Fibroblast of pulmonary artery (primary cell): Measurements from ENCODE around the gene HACD2.

Experiments
- DNase-seq: peaks from one replicate; pipeline ENCODE4 v3.0.0-alpha.2; 2010; ENCODE audit warnings: low read depth
- H3K4me3 ChIP-seq: replicated peaks from 2 replicates; pipeline ENCODE4 v1.5.1; 2011; ENCODE audit warnings: low read depth, mild to moderate bottlenecking, control low read depth, low read length, moderate library complexity
- CTCF ChIP-seq: IDR thresholded peaks from 2 replicates; pipeline ENCODE4 v1.5.1; 2011; ENCODE audit warnings: mild to moderate bottlenecking, control low read depth, low read length, inconsistent platforms; ENCODE audit errors: missing control alignments

HACD2 gene

DNA sequence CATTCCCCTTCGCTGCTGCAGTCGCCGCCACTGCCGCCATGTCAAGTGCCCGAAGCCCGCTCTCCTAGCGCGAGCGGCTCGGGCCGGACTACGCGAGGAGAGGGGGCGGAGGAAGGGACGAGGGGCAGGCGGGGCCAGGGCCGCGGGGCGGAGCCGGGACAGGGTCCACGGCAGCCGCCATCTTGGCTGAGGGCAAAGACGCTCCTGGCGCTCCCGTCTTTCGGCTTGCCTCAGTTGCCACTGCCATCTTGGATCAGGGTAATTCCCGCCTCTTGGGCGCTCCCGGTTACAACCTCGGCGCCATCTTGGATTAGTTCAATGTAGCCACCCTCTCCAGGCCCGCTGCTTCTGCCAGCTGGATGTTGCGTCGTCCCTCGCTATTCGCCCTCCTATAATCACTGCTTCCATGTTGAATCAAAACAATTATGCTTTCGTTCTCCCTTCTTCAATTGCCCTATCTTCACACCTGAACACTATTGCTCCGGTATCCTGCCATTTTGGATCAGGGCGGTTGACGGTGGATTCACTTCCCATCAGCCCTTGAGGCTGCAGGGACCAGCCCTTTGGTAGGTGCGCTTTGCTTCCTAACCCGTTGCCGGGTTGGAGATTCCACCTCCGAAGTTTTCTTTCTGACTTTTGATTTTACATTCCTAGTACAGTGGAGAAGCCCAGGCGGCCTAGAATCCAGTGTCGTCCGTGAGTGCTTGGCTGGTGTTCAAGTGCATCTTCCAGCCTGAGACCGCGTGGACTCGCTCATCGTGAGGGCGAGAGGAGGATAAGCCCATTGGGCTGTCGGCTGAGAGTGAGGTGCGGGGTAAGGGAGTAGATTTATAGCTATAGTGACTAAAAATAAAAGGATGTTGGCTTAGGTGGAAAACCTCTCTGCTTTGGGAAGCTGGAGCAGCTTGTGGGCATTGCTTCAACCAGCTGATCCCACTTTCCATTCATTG, at the start of gene HACD2:
HACD2 (minus strand) TSS at position 66 of the 950 bp plus-strand sequence; CDS start at position 40, 26 bp downstream.
- peak; percentile 98 for DNase-seq
- H3K4me3 ChIP-seq: peak within 1 kb of the TSS; percentile 96
- TF ChIP-seq CTCF: no peak

DNA sequence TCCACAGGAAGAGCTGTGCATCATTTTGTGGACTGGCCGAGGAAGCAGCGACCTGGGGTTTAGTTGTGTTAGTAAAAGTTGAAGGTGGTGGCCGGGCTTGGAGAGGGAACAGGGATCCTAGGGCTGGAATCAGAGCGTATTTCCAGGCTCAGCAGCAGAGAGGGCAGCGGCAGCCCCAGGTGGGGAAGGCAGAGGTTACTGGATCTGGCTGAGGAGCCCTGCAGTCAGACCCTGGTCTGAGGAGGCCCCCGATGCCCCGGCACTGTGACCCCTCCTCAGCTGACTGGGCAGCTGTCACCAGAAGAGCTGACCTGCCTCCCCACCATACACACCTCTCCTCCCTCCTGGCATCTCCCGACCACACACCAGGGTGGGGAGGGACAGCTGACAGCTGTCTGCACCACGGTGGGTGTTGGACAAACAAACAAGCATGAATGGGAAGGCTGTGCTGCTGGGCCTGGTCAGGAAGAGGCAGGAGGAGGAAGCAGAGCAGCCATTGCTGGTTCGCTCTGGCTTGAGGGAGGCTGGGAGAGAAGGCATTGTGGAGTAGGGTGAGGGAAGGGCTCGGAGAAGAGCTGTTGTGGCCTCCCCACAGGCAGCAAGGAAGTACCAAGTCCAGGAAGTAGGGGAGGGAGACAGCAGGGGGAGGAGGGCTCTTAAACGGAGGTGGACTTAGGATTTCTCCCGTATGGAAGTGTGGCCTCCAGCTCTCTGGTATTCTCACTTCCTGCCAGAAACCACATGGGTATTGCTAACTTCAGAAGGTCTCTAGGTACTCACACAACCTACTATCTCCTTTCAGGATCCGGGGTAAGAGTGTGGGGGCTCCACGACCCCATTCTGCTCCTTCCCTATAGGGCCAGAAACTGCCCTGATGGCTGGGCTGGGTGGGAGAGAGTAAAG, 49.5 kb upstream of the HACD2 start:
- DNase-seq: no peak
- TF ChIP-seq CTCF: no peak
- no peak overlapping the region for H3K4me3 ChIP-seq

DNA sequence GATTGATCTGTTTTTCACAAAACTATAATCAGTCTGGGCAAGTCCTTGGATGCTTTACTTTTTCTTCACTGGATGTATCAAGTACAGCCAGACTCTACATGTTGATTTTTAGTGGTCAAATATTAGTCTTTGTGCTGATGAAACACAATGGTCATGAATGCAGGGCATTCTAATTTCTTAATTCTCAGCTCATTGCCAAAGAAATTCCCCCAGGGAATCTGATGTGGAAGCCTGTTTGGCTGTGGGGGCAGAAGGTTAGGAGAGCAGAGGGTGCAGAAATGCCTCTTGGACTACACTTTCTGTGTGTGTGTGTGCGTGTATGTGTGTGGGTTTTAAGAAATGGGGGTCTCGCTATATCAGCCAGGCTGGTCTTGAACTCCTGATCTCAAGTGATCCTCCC, 48.7 kb upstream of the HACD2 start:
- TF ChIP-seq CTCF: no peak
- peak; percentile 45 for DNase-seq

DNA sequence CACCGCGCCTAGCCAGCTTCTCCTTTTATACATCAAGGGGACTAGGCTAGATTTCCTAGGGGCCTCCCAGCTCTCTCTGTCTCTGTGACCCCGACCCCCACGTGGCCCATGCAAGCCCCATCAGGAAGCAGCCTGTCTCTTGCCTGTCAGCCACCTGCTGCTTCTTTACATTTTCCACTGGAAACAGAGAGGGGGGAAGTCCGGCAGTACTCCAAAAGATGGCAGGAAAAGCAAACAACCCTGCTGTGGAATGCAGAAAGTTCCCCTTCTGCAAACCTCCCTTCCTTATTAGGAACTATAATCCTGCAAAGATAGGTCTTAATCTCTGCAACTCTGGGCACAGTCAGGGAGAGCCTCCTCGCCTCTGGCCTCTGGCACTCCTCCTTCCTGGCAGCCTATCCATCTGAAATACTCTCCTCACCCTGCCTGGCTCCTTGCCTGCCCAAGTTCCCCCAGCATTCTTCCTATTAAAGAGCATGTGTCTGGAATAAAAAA, 47.4 kb upstream of the HACD2 start:
- no peak overlapping the region for H3K4me3 ChIP-seq
- no peak for TF ChIP-seq CTCF
- peak; percentile 69 for DNase-seq

More for the DNA sequence above, 48.7 kb upstream of the HACD2 start:
- no peak overlapping the region for H3K4me3 ChIP-seq

DNA sequence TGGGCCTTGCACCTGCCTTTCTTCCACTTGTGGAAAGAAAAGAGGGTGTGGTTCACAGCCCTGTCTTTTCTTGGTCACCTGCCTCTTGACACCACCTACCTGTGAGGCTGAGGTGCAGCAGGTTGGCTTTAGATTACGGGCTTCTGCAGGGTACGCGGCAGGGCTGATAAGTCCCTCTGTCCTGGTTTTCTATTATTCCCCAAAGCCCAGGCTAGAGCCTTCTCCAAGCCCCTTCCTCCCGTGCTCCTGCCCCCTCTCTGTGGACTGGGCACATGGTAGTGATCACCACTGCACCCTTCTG, 44.8 kb upstream of the HACD2 start:
- no peak for DNase-seq
- H3K4me3 ChIP-seq: no peak overlapping the region
- no peak for TF ChIP-seq CTCF

DNA sequence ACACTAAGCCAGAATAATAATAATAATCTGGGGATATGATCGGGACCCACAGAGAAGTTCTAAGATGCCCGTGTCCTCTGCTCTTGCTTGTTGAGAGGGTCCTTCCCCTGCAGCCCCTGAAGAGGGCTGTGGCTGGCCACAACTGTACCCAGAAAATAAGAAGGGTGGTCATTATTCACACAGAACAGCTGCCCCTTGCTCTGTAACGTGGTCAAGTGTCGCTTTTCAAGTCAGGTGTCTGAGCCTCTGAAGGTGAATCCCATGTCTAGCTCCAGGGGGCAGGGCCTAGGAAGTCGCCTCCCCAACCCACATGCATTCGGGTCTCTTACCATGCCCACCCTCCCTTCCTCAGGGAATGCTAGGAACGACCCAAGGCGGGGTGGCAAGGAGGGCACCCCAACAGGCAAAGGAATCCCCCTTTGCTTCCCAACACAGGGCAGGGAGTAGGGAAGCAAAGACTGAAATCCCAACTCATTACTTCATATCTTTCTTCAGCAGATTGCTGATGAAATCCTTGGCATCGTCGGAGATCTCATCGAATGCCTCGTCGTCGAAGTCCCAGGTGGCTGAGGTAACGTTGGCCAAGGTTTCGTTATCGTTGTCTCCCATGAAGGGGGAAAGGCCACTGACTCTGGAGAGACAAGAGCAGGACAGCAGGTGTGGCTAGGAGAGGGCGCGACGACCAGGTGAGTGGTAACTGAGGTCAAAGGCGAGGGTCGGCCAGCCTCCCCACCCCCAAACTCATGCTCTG, 44.3 kb upstream of the HACD2 start:
- TF ChIP-seq CTCF: no peak
- no peak overlapping the region for H3K4me3 ChIP-seq
- DNase-seq: no peak
